ELR (cell line): ENCODE results near the gene SECISBP2L.
"Not testable (repeated sequence)": the region's sequence is repeated elsewhere in the genome, so short reads cannot be mapped to it uniquely, and the experiment has no call there.

Source experiments
- DNase-seq: peaks from one replicate; pipeline ENCODE4 v3.0.0-alpha.2; 2015; ENCODE audit warnings: low read depth

Gene SECISBP2L

GRCh38 chr15:49046220-49047102 is at the start of gene SECISBP2L:
SECISBP2L (minus strand) TSS chr15:49046446; CDS start chr15:49046299, 147 bp downstream.
- peak; percentile 95 for DNase-seq

DNA sequence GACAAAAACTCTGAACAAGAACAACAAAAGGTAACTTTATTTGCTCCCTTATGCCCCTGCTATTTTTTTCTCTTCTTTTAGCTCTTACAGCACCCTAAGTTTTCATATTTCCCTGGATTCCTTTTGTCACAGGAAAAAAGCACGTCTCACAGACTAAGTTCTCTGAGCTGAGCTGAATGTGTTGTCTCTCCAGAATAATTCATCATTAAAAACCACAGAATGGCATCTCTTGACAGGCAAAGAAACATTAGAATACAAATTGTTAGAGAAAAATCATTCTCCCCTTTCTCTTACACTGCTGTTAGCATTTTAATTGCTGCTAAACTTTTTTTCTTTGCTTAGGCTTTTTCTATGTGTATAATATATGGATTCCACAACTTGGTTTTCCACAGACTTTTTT is 48.7 kb upstream of the SECISBP2L start:
- DNase-seq: no peak

- DNase-seq: no peak
These were observed 47.2 kb upstream of the SECISBP2L start for GRCh38 chr15:49093252-49094105.

- DNase-seq: no peak
These were observed 42.8 kb upstream of the SECISBP2L start for GRCh38 chr15:49088996-49089395.

DNA sequence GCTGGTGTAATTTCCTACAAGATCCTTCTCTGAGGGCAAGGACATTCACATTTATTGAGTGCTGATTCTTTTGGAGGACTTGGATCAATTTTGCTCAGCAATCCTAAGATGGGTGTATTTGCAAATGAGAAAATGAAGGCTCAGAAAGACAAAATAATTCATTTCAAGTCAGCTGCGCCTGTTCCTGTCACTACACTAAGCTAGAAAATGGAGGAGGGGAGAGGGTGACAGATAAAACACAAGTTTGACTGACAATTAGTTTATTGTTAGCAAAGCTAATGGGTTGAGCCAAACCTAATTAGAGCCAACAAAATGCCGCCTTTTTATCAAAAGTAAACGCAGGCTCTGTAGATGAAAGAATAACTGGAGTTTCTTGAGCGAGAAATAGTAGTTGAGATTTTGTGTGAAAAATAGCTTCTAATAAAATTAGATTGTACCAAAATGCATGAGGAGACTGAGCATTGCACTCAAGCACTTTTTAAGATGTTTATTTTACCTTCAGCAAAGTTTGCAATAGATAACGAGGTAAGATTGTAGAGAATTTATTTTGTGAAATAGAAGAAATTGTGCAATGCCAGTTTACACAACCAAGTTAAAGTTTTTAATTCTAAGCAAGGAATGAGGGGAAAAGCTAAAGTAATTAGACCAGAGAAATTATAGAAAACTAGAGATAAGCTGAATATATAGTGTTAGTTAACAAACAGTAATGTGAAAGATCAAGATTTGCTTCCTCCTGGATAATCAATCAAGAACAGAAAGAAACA is 39.6 kb upstream of the SECISBP2L start:
- DNase-seq: no peak

GRCh38 chr15:49084285-49084570 is 38.0 kb upstream of the SECISBP2L start:
- DNase-seq: no peak

DNA sequence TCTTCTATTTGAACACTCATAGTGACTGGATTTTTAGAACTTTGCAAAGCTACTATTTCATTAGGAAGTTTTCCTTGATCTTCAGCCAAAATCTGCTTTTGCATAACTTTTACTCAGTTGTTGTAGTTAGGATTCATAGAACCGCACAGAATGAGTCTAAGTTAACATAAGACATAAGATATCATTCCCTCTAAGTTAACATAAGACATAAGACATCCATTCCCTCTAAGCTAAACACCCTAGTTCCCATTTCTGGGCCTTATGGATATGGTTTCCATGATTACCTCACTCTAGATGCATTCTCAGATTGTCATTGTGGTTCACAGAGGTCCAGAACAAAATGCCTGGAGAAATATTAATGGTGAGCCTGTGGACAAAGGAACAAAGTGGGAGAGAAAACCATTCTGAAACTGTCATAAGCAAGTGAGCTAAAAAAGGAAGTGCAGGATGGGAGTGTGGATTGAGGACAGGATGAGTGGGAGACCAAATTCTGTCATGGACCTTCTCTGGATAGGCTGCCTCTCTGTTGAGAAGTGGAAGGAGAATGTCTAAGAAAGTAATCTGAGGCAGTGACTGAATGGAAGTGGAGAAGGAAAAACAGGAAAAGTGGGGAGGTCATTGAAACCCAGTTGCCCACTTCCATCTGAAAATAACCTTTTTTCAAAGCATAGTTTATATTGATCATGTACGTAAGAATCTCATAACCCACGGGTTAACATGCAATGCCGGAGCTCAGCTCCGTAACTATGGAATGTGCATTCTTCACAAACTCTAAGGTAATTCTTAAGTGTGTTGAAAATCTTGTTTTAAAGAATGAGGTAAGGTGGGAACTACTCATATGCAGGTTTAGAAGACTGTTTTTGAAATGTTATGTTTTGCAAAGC is 37.4 kb upstream of the SECISBP2L start:
- peak; percentile 6 for DNase-seq

DNA sequence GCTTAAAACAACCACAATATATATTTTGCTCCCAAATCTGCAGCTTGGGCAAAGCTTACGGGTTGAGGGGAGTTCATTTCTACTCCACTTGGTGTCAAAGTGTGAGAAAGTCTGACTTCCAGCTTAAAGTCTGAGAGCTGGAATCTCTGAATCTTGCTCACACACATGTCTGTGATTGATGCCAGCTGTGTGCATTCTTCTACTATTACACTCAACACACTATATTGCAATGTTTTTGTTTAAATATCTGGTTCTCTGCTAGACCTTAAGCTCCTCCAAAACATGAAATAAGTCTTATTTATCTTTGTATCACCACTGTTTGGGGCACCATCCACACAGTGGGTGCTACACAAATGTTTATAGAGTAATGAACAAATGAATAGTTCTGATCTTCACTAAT is 36.7 kb upstream of the SECISBP2L start:
- no peak for DNase-seq

DNA sequence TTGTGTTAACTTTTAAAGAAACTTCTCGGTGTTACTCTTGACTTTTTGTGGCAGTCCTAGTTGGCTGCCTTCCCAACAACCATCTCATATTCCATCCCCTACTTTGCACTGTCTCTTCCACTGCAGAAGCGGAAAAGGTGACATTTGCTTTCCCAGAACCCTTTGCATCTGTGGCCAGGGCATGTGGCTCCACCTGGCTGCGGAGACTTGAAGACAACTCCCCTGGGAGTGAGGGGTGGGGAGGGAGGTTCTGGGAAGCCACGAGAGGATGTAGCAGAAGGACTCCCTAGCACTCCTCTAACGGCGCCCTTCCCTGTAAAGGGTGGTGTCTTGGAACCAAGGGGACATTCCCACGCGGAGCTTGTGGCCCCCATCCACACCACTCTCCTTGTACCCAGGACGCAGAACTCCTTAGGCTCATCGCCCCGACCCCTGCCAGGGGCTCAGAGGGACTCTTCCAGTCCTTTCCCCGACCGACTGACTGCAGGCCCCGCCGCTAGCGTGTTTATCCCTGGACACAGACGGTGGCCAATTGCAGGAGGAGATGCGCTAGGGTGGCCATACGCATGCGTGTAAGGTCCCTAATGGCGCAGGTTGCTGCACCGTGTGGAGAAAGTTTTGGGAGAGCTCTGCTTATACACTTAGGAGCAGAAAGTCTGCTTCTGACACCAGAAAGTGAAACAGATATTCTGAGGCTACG is 33.2 kb upstream of the SECISBP2L start:
- DNase-seq: no peak

GRCh38 chr15:49075881-49076280 is 29.6 kb upstream of the SECISBP2L start:
- no peak for DNase-seq

DNA sequence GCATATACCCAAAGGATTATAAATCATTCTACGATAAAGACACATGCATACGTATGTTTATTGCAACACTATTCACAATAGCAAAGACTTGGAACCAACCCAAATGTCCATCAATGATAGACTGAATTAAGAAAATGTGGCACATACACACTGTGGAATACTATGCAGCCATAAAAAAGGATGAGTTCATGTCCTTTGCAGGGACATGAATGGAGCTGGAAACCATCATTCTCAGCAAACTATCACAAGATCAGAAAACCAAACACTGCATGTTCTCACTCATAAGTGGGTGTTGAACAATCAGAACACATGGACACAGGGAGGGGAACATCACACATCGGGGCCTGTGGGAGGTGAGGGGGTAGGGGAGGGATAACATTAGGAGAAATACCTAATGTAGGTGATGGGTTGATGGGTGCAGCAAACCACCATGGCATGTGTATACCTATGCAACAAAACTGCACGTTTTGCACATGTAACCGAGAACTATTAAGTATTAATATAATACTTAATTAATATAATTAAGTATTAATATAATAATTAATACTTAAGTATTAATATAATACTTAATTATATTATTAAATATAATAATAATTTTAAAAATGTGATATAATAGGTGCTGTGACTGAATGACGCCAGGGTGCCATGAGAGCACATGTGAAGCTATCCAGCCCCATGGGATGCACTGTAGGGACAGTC is 28.5 kb upstream of the SECISBP2L start:
- DNase-seq: not testable (repeated sequence)

DNA sequence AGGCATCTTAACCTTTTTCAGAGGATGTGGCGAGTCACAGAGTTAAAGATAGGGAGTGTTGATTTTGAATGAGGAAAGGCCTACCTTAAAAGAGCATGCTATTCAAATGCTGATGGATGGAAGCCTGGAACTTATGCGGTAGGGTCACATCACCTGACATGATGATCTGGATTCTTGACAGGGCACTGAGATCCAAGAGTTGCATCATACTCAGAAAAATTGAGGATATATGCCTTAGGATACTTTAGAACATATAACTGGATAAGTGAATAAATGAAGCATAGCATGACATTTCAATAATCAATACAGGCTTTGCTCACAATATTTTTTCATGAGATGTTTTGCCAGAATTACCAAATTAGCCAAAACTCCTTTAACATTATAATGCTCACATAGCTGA is 20.1 kb upstream of the SECISBP2L start:
- peak; percentile 10 for DNase-seq

DNA sequence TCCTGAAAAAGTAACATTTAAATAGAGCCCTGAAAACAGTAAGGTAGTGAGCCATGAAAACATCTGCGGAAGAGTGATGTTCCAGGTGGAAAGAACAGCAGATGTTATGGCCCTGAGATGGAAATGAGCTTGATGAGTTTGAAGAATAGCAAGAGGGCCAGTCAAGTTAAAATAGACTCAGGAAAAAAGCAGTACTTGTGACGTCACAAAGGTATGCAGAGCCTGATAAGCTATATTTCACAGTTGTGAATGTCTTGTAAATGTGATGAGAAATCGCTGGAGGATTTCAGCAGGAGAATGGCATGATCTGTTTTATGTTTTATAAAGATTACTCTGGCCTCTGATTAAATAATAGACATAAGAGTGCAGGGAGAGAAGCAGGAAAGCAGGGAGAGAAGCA is 18.6 kb upstream of the SECISBP2L start:
- no peak for DNase-seq

- no peak for DNase-seq
These were observed 18.0 kb upstream of the SECISBP2L start for GRCh38 chr15:49064281-49064653.

GRCh38 chr15:49063402-49064280 is 17.4 kb upstream of the SECISBP2L start:
- DNase-seq: no peak

DNA sequence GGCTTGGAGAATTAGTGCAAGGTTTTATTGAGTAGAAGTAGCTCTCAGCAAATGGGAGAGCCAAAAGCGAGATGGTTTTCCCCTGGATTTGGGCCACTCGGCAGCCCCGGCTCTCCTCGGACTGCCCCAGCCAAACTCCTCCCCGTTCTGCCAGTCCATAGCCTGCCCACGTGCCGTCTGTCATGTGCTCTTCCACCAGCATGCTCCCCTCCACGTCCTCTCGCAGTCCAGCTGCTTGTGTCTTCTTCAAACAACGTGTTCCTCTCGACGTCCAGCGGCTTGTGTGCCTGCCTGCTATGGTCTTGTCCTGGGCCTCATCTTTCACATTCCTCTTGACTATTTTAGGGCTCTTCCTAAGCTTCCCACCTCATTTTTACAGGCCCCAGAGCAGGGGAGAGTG is 16.7 kb upstream of the SECISBP2L start:
- no peak for DNase-seq

DNA sequence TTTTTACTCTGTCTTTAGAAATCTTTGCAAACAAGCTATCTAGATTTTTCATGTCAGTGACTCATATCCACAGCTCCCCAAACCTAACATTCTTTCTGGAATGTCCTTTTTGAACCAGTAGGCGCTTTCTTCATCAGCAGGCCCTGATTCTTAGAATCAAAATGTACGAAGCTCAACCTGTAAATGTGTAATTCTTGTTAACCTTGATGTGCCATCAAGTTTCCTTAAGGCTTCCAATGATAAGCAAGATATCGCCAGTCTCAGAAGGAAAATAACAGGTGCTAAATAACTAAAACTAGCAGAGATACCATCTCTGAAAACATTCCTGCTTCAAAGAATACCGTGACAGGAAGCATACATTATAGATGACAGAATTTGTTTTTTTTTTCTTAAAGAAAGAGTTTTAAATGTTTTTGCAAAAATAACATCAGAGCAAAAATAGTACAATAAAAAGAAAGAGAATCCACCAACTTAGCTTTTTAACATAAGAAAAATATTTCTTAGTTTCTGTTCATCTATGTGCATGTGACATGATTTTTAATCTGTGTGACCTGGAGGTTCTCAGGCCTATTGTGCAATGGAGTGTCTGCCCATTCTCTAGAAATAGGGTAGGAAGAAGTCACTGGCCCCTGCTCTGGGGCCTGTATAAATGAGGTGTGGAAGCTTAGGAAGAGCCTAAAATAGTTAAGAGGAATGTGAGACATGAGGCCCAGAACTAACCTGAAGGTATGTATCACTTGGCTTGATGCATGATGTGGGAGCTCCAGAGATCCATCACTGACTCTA is 14.7 kb upstream of the SECISBP2L start:
- DNase-seq: peak; percentile 64

DNA sequence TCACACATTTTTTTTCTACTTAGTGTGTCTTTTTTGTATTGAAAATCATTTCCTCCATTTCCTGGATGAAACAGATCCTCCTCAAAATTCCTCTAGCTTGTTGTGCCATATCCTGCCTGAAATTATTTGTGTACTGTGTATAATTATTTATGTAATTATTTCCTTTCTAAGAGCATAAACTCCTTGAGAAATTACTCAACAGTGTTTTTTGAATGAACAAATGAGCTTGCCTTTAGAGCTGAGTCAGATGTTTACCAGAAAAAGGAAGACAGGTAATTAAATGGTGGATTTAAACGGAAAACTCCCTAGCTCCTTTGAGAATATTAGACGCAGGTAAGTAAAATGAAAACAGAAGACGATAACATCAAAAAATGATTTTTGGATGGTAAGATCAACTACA is 13.2 kb upstream of the SECISBP2L start:
- DNase-seq: no peak
